HG03460 (cell line): ENCODE data around the gene MAB21L4.
"Not testable (repeated sequence)": the region's sequence is repeated elsewhere in the genome, so short reads cannot be mapped to it uniquely, and the experiment has no call there.

ENCODE experiments used
- ATAC-seq: cut with Tn5 transposase; IDR thresholded peaks from one replicate; pipeline ENCODE4 v1.9.1; 2021; ENCODE audit not compliant: unreplicated experiment

The MAB21L4 gene

GRCh38 chr2:240868286-240869108 lies 27.5 kb downstream of the MAB21L4 start, which contains the start of gene AGXT:
Gene AGXT (plus strand): TSS chr2:240868824. CDS start chr2:240868866, 42 bp downstream.
- no peak for ATAC-seq

- no peak for ATAC-seq
Observed at GRCh38 chr2:240865391-240865790, 30.6 kb downstream of the MAB21L4 start.

GRCh38 chr2:240864475-240864874 lies 31.5 kb downstream of the MAB21L4 start:
- ATAC-seq, result no peak

- ATAC-seq, result no peak
Observed at GRCh38 chr2:240861547-240861946, 34.4 kb downstream of the MAB21L4 start.

GRCh38 chr2:240858871-240859270 lies 37.1 kb downstream of the MAB21L4 start:
- ATAC-seq, result no peak

GRCh38 chr2:240858321-240858720 lies 37.6 kb downstream of the MAB21L4 start:
- no peak for ATAC-seq

- no peak for ATAC-seq
Observed at GRCh38 chr2:240857039-240858008, 38.6 kb downstream of the MAB21L4 start.

- no peak for ATAC-seq
Observed at GRCh38 chr2:240856151-240856980, 39.6 kb downstream of the MAB21L4 start.

- no peak for ATAC-seq
Observed at GRCh38 chr2:240855670-240856069, 40.3 kb downstream of the MAB21L4 start.

GRCh38 chr2:240852671-240853314 lies 43.2 kb downstream of the MAB21L4 start:
- ATAC-seq, result no peak

GRCh38 chr2:240851078-240851991 lies 44.6 kb downstream of the MAB21L4 start:
- no peak for ATAC-seq

- ATAC-seq, result no peak
Observed at GRCh38 chr2:240850756-240851077, 45.2 kb downstream of the MAB21L4 start.

GRCh38 chr2:240850026-240850425 lies 45.9 kb downstream of the MAB21L4 start:
- no peak for ATAC-seq

GRCh38 chr2:240848900-240849680 lies 46.9 kb downstream of the MAB21L4 start:
- ATAC-seq, result no peak

GRCh38 chr2:240847817-240848216 lies 48.1 kb downstream of the MAB21L4 start:
- no peak for ATAC-seq

- ATAC-seq, result no peak
Observed at GRCh38 chr2:240846873-240847595, 48.9 kb downstream of the MAB21L4 start.

- not testable (repeated sequence) for ATAC-seq
Observed at GRCh38 chr2:240846309-240846708, 49.6 kb downstream of the MAB21L4 start.
